GM12878 (cell line): ENCODE results near the gene GMDS. TPM values are rescaled to one million over a fixed set of nuclear protein-coding genes. Genes with fewer than 3 reads are reported as not detected.

ENCODE experiments used
- ATAC-seq: fragments of 200-7000 bp; cut with Tn5 transposase; 3 replicates; pipeline ENCODE4 v1.9.1; 2020; ENCODE audit warnings: mild to moderate bottlenecking, moderate library complexity
- BruUV-seq: library from RNA; stranded (reverse); fragments of 400-500 nt; replicated peaks from 2 replicates; lab custom pipeline; 2021; lab: Mats Ljungman, UMichigan
- CTCF ChIA-PET: fragments of 300-600 bp; sonication (Branson Sonifier 250); formaldehyde crosslinking; extraction: SDS; loops from one replicate; lab custom pipeline; 2021; ENCODE audit warnings: inconsistent platforms; lab: Yijun Ruan, JAX
- POLR2A ChIA-PET: fragments of 350-600 bp; formaldehyde crosslinking; extraction: SDS; loops from one replicate; lab custom pipeline; 2021; ENCODE audit warnings: inconsistent platforms; lab: Charles Lee
- RAD21 ChIA-PET: fragments of 300-600 bp; sonication (Branson Sonifier 250); formaldehyde crosslinking; loops from one replicate; lab custom pipeline; 2023; ENCODE audit warnings: antibody characterized with exemption; ENCODE audit not compliant: unreplicated experiment; lab: Charles Lee
- SMC1A ChIA-PET: fragments of 300-600 bp; sonication (Branson Sonifier 250); formaldehyde crosslinking; loops from one replicate; lab custom pipeline; 2023; ENCODE audit not compliant: unreplicated experiment, uncharacterized antibody; lab: Charles Lee
- DNase-seq: peaks from one replicate; pipeline ENCODE4 v3.0.0-alpha.2; 2011; ENCODE audit warnings: low read depth, low spot score
- FAIRE-seq: peaks from 3 replicates; lab custom pipeline; 2011; peaks lifted over from hg19 to GRCh38; lab: Jason Lieb, UNC
- H2AFZ ChIP-seq: 2 replicates; pipeline ENCODE4 v1.6.0; 2011; ENCODE audit warnings: low read depth, low read length, control low read depth; ENCODE audit not compliant: control insufficient read depth
- H3K27ac ChIP-seq: 2 replicates; pipeline ENCODE4 v1.5.1; 2011; ENCODE audit warnings: control low read depth; ENCODE audit not compliant: control insufficient read depth, insufficient read depth
- H3K27me3 ChIP-seq, 2 experiments: replicated peaks in 1 of 2; 2 replicates each; pipeline versions ENCODE4 v1.6.0 to v1.6.1; 2011; ENCODE audit warnings: low read length in 1 of 2; ENCODE audit not compliant: control insufficient read depth in 2 of 2, insufficient read depth in 2 of 2
- H3K36me3 ChIP-seq, 2 experiments: 2 replicates each; pipeline ENCODE4 v1.5.1; 2011; ENCODE audit warnings: low read length in 1 of 2; ENCODE audit not compliant: control insufficient read depth in 2 of 2, insufficient read depth in 2 of 2
- H3K4me1 ChIP-seq: 2 replicates; pipeline ENCODE4 v1.6.1; 2011; ENCODE audit warnings: mild to moderate bottlenecking, low read length, moderate library complexity, mixed read lengths; ENCODE audit not compliant: control insufficient read depth, insufficient read depth
- H3K4me2 ChIP-seq: 2 replicates; pipeline ENCODE4 v1.6.0; 2011; ENCODE audit warnings: control low read depth; ENCODE audit not compliant: control insufficient read depth, insufficient read depth
- H3K4me3 ChIP-seq: fragments of 200-600 bp; sonication (generic); 2 replicates; pipeline ENCODE4 v1.5.1; 2016
- H3K79me2 ChIP-seq: 2 replicates; pipeline ENCODE4 v1.6.0; 2011; ENCODE audit warnings: low read length; ENCODE audit not compliant: control insufficient read depth, insufficient read depth
- H3K9ac ChIP-seq: 2 replicates; pipeline ENCODE4 v1.8.0; 2011; ENCODE audit warnings: low read length, control low read depth, mixed read lengths; ENCODE audit not compliant: control insufficient read depth, insufficient read depth
- H3K9me3 ChIP-seq: replicated peaks from 3 replicates; pipeline ENCODE4 v1.5.1; 2011; ENCODE audit warnings: mild to moderate bottlenecking, low read length; ENCODE audit not compliant: control insufficient read depth, insufficient read depth
- H4K20me1 ChIP-seq: 2 replicates; pipeline ENCODE4 v1.6.0; 2011; ENCODE audit not compliant: control insufficient read depth, insufficient read depth
- BHLHE40 ChIP-seq, 2 experiments: fragments of 450-650 bp in 1 of 2; IDR thresholded peaks; 2 replicates each; pipeline ENCODE4 v1.6.1; 2011 to 2017; ENCODE audit warnings: low read depth in 2 of 2, borderline replicate concordance in 1 of 2, improper control_type of control experiment in 1 of 2, low read length in 1 of 2, mild to moderate bottlenecking in 1 of 2
- CBFB ChIP-seq: IDR thresholded peaks from 2 replicates; pipeline ENCODE4 v1.6.1; 2016; ENCODE audit warnings: antibody characterized with exemption, low read depth
- CTCF ChIP-seq, 3 experiments: IDR thresholded peaks in 2 of 3; conservative IDR thresholded peaks in 1 of 3; 2 replicates each; pipeline ENCODE4 v1.5.1; 2011; ENCODE audit warnings: low read depth in 3 of 3, low read length in 3 of 3, mild to moderate bottlenecking in 3 of 3, control low read depth in 2 of 3, moderate library complexity in 2 of 3, inconsistent platforms in 1 of 3, mixed read lengths in 1 of 3; ENCODE audit not compliant: control insufficient read depth in 2 of 3, insufficient read depth in 1 of 3; ENCODE audit errors: extremely low read depth in 1 of 3
- GATAD2B ChIP-seq: fragments of 450-650 bp; conservative IDR thresholded peaks from 2 replicates; pipeline ENCODE4 v1.6.1; 2017; ENCODE audit warnings: low read depth, mild to moderate bottlenecking, moderate library complexity
- HDAC2 ChIP-seq: fragments of 200-600 bp; sonication (generic); IDR thresholded peaks from 2 replicates; pipeline ENCODE4 v1.6.1; 2017
- IKZF2 ChIP-seq, 2 experiments: fragments of 450-650 bp; IDR thresholded peaks; 2 replicates each; pipeline ENCODE4 v1.6.1; 2017; ENCODE audit warnings: mild to moderate bottlenecking in 2 of 2, moderate library complexity in 2 of 2
- NFIC ChIP-seq: IDR thresholded peaks from 2 replicates; pipeline ENCODE4 v1.6.1; 2012; ENCODE audit warnings: low read depth, mild to moderate bottlenecking, inconsistent platforms, low read length, moderate library complexity
- POLR2A ChIP-seq: IDR thresholded peaks from 2 replicates; pipeline ENCODE4 v1.6.1; 2011; ENCODE audit warnings: low read depth, mild to moderate bottlenecking, low read length
- WGBS: methylation state at CpG from one replicate; pipeline ENCODE4 v1.1.6; 2016; ENCODE audit warnings: low lambda C conversion rate; ENCODE audit not compliant: insufficient replicate concordance, insufficient coverage; ENCODE audit errors: missing lambda C conversion rate; 5-methylcytosine and 5-hydroxymethylcytosine counted together
- in situ Hi-C: fragments of 300-500 bp; cut with MboI; formaldehyde crosslinking; loops from 9 replicates; pipeline ENCODE4 v1.14.3; 2018; ENCODE audit warnings: mixed read lengths
- intact Hi-C: fragments of 100-400 bp; cut with micrococcal nuclease; formaldehyde crosslinking; loops from one replicate; pipeline ENCODE4 v1.14.2; 2022; ENCODE audit not compliant: unreplicated experiment
- polyA plus RNA-seq, 11 experiments: library from polyadenylated mRNA; depleted of rRNA in 4 of 11; unstranded in 6 of 11; stranded (reverse) in 5 of 11; fragments of >200 nt; fragmentation: Nextera tagmentation in 4 of 11; fragmentation: Illumina TruSeq in 1 of 11; extraction: Ambion mirVana in 4 of 11; extraction: Trizol in 1 of 11; gene quantifications; 1 replicate in 1 of 11; 2 replicates in 10 of 11; pipeline versions ENCODE4 v1.2.1 to v1.2.3, GENCODE V29; 2011 to 2016; ENCODE audit warnings: inconsistent platforms in 2 of 11, missing spikeins in 2 of 11, low read depth in 1 of 11
- total RNA-seq, 4 experiments: library from RNA; depleted of rRNA in 3 of 4; stranded (reverse); fragments of >200 nt in 3 of 4; fragmentation: Illumina TruSeq in 1 of 4; extraction: Trizol in 1 of 4; gene quantifications; 2 replicates each; pipeline versions ENCODE4 v1.2.1 to v1.2.3, GENCODE V29; 2013 to 2021
- TF ChIP-seq, protein P1 (sequence below): fragments of 150-350 bp; IDR thresholded peaks from 2 replicates; pipeline ENCODE4 v1.6.1; 2016; ENCODE audit warnings: low read depth, low read length
- TF ChIP-seq, protein P2 (sequence below): IDR thresholded peaks from 2 replicates; pipeline ENCODE4 v1.6.1; 2012; ENCODE audit warnings: low read depth, low read length, improper control_type of control experiment

Gene GMDS
- total and polyA plus RNA-seq, 10 of the 15 experiments (the other 5 are each of a cell fraction or from before 2014, with no cell fraction given) = 0.61 to 53.8 (median 29.3) TPM

GRCh38 chr6:1615853-1616420 lies 629.5 kb downstream of the GMDS start:
- SMC1A ChIA-PET = no interaction called here
- FAIRE-seq (no peak), DNase-seq (no peak), ATAC-seq (no peak)
- RAD21 ChIA-PET = interaction anchor here (0.6 kb wide), 1 partner anchor 16 kb away, joined by 3 read pairs; no protein-coding TSS in a partner anchor
- no peak overlapping the region for H3K4me3 ChIP-seq
- H3K9ac ChIP-seq = no peak overlapping the region
- intact Hi-C loops = no loop called here
- no peak overlapping the region for H3K4me2 ChIP-seq
- no peaks in the 10 kb centered on the region; the same call in 2 of the 3 replicates for H3K9me3 ChIP-seq
- no peak overlapping the region for H3K27ac ChIP-seq
- CTCF ChIA-PET = interaction anchor here (0.7 to 1.1 kb wide), 2 partner anchors 10 to 493 kb away, joined by 3 read pairs; no protein-coding TSS in a partner anchor
- peaks cover 0 to 4% of the 10 kb centered on the region in 2 experiments; a peak in 3 of 4 replicates for H3K27me3 ChIP-seq
- 0 out of 2 replicates have a peak, but pooled peaks cover 3% of the 10 kb centered on the region for H4K20me1 ChIP-seq
- POLR2A ChIA-PET = no interaction called here
- BruUV-seq = no TSS peak
- H2AFZ ChIP-seq = no peak overlapping the region
- no peak for TF ChIP-seq NFIC
- no peak for TF ChIP-seq CBFB
- TF ChIP-seq, protein P1, sequence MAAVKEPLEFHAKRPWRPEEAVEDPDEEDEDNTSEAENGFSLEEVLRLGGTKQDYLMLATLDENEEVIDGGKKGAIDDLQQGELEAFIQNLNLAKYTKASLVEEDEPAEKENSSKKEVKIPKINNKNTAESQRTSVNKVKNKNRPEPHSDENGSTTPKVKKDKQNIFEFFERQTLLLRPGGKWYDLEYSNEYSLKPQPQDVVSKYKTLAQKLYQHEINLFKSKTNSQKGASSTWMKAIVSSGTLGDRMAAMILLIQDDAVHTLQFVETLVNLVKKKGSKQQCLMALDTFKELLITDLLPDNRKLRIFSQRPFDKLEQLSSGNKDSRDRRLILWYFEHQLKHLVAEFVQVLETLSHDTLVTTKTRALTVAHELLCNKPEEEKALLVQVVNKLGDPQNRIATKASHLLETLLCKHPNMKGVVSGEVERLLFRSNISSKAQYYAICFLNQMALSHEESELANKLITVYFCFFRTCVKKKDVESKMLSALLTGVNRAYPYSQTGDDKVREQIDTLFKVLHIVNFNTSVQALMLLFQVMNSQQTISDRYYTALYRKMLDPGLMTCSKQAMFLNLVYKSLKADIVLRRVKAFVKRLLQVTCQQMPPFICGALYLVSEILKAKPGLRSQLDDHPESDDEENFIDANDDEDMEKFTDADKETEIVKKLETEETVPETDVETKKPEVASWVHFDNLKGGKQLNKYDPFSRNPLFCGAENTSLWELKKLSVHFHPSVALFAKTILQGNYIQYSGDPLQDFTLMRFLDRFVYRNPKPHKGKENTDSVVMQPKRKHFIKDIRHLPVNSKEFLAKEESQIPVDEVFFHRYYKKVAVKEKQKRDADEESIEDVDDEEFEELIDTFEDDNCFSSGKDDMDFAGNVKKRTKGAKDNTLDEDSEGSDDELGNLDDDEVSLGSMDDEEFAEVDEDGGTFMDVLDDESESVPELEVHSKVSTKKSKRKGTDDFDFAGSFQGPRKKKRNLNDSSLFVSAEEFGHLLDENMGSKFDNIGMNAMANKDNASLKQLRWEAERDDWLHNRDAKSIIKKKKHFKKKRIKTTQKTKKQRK = no peak
- TF ChIP-seq POLR2A = no peak
- no peak for TF ChIP-seq CTCF (IDR thresholded peaks at IDR 0.05 in 2 of 3, conservative IDR thresholded peaks at IDR 0.05 in 1 of 3; ENCODE audit: control insufficient read depth in 2 of 3, extremely low read depth in 1 of 3, insufficient read depth in 1 of 3, low read depth in 3 of 3, low read length in 3 of 3)
- TF ChIP-seq BHLHE40 (IDR thresholded peaks at IDR 0.05; ENCODE audit: borderline replicate concordance in 1 of 2, low read depth in 2 of 2, low read length in 1 of 2) = no peak
- no peak for TF ChIP-seq HDAC2
- TF ChIP-seq, protein P2, sequence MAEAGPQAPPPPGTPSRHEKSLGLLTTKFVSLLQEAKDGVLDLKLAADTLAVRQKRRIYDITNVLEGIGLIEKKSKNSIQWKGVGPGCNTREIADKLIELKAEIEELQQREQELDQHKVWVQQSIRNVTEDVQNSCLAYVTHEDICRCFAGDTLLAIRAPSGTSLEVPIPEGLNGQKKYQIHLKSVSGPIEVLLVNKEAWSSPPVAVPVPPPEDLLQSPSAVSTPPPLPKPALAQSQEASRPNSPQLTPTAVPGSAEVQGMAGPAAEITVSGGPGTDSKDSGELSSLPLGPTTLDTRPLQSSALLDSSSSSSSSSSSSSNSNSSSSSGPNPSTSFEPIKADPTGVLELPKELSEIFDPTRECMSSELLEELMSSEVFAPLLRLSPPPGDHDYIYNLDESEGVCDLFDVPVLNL = no peak
- no peak for TF ChIP-seq IKZF2 (IDR thresholded peaks at IDR 0.05)
- TF ChIP-seq GATAD2B = no peak
- H3K79me2 ChIP-seq = no peaks in the 10 kb centered on the region
- WGBS = 49% methylated on average over 10 of the region's 10 CpGs
- no peaks in the 10 kb centered on the region for H3K36me3 ChIP-seq
- no peaks in the 10 kb centered on the region for H3K4me1 ChIP-seq
- in situ Hi-C loops = no loop called here
